GM18502 (cell line): Measurements from ENCODE around the gene SH3GL3.

ENCODE experiments used
- ATAC-seq: cut with Tn5 transposase; IDR thresholded peaks from one replicate; pipeline ENCODE4 v1.9.1; 2021; ENCODE audit warnings: mild to moderate bottlenecking; ENCODE audit not compliant: unreplicated experiment, poor library complexity

Gene SH3GL3

GRCh38 chr15:83458381-83458780, 11.2 kb downstream of the SH3GL3 start:
- no peak for ATAC-seq

DNA sequence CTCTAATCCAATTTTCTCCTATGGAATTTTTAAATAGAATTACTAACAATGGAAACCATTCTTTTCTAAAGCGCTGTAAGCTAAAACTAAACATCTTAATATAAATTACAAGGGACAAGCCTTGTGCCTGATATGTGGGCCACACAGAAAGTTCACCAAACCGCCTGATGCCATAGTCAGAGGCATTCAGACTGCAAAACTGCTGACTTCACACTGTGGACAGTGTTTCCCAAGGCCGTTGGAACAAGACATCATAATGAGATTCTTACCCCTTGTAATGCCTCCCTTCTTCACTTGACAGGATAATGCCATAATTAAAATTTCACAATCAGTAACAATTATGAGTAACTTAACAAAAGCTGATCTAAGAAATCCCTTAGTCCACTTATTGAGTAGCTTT, 14.9 kb downstream of the SH3GL3 start:
- ATAC-seq, result no peak

DNA sequence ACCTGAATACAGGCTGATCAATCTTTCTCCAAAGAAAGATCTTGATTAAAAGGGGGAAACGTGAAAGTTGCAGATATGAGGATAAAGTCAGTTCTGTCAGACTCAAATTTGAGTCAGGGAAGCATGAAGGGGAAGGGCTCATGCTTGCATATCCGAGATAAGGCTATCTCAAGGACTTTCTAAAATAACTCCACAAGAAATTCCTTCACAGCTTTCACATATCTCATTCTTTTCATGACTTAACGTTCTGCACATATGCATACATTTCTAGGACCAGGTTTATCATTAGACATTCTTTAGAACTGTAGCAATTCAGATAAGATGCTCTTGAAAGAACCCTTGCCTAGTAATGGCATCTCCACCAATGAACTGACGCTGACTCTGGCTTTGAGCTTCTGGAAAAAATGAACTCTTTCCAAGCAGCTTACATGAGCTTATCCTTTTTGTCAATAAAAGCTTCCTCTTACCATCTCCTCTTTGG, 15.9 kb downstream of the SH3GL3 start:
- no peak for ATAC-seq

DNA sequence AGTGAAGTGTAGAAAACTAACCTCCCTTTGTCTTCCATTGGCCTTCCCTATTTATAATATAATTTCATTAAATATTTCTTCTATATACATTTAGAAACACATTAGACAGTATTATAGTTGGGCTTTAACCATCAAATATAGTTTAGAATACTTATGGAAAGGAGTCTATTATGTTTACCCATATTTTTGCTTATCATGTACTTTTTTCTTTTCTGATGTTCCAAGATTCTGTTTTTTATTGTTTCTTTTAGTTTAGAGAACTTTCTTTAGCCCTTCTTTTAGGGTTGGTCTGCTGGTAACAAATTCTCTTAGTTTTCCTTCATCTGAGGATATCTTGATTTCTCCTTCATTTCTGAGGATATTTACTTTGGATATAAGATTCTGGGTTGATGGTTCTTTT, 23.7 kb downstream of the SH3GL3 start:
- ATAC-seq, result no peak

DNA sequence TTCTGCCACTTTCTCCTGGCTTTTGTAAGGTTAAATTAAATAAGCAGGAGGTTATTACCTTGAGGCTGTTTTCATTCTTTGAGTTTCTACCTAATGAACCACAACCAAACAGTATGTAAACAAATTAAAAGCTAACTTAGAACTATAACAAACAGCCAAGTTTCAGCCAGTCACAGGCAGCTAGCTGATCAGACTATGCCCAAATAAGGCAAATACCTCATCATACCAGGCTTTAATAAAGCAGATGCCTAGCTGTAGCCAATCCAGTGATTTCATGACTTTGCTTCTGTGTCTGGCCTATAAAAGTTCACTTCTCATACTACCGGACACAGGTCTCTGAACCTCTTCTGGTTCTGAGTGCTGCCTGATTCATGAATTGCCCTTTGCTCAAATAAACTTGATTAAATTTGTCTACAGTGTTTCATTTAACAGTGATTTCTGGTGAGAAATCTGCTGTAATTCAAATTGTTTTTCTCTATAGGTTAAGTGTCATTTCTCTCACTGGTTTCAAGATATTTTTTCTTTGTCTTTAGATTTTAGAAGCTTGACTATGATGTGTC, 24.2 kb downstream of the SH3GL3 start:
- no peak for ATAC-seq

- no peak for ATAC-seq
Observed at GRCh38 chr15:83472151-83472550, 25.0 kb downstream of the SH3GL3 start.

DNA sequence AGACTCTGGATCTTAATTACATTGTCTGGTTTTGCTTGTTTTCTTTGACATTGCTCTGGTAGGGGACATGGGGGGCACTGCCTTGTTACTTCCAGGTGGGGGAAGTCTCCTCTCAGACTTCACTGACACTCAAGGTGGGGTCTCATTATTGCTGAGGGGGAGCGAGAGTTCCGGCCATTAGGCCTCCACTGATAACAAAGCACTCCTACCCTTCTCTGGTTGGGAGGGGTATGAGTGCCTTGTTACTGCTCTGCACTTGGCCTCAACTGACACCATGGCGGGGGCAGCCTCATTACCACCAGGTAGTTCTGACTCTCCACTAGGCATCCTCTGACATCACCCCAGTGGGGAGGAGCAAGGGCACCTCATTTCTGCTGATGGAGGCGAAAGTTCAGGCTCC, 25.7 kb downstream of the SH3GL3 start:
- ATAC-seq, result no peak

DNA sequence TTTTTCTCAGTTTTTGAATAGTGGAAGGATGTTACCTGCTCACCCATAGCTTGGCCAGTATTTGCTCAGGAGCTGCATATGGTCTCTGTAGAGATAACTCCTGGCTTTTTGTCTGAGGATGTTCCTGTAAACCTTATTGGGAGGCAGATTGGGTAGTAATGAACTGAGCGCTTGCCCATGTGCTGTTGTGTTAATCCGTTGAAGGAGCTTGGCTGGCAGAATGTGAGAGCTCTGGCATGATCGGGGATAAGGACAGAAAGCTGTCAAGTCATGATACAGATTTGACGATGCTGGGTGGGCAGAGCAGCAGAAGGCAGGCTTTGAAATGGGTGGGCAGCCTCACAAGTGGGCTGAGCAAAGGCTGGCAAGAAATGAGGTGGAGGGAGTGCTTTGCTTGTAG, 27.4 kb downstream of the SH3GL3 start:
- no peak for ATAC-seq

GRCh38 chr15:83475551-83475950, 28.4 kb downstream of the SH3GL3 start:
- ATAC-seq, result no peak

- no peak for ATAC-seq
Observed at GRCh38 chr15:83476066-83476465, 28.9 kb downstream of the SH3GL3 start.

DNA sequence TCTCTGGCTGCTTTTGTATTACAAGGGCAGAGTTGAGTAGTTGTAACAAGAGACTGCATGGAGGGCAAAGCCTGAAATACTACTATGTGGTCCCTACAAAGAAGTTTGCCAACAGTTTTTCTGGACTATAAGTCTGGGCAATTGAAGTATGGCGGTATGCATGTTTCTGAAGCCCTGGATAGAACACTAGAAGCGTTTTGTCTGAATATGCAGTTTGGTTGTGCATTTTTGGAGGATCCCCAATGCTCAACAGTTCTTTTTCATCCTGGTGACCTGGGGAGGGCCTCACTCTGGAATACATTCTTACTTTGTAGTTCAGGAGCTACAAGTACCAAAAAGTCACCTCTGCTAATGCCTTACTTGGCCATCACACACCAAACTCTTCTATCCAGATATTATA, 29.6 kb downstream of the SH3GL3 start:
- no peak for ATAC-seq

DNA sequence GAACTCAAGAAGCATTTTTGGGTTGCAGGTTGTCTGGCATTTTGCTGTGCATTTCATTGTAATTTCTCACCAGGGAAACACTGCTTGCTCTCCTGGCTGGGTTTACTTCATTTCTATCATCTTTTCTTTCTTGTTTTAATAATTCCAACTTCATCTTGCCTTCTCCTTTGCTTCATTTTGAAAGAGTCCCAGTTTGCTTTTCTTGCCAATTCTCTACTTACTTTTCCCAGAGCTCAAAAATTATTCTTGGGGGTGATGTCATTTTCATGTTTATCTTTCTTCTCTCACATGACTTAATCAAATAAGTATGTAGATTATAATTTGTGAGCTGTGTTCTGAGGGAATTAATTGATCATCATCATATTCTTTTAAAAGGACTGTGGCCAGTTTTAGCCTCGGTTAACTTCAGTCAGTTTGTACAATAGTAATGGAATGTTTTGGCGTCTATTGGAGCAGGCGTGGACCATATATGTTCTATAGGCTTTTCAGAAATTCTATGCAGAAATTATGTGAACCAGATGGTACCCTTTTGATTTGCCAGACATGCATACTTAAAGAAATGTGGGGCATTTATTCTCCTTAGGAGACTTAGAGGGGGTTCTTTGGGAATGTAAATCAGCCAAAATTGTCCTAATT, 30.1 kb downstream of the SH3GL3 start:
- ATAC-seq, result no peak

DNA sequence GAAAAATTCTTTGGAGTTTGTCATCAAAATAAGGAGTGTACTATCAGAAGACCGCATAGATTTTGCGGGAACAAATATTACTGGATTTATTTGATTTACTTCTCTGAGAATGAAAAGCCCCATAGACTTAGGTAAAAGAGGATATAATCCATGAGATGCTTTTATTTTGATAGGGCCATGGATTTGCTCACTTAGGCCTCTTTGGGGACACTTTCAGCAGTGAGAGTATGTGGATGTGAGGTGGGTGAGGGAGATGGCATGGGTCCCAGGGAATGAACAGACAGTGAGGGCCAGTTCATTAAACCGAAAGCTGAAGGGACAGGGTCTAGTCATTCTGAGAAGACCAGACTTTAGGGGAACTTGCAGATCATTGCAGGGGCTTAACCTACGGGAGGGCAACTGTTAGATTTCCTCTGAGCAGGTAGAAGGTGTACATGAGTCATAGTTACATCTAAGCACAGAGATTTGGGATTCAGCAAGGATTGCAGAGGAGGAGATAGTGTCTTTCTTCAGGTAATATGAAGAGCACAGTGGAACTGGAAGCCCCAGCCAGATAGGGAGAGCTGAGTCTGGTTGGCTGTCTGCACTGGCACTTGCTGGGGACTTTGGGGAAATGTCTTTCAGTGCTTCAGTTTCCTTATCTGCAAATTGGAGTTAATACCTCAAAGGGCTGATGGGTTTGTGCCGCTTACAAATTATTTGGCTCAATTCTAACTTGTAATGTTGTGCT, 30.8 kb downstream of the SH3GL3 start:
- no peak for ATAC-seq

GRCh38 chr15:83483612-83484011, 36.5 kb downstream of the SH3GL3 start:
- no peak for ATAC-seq

GRCh38 chr15:83484636-83485035, 37.5 kb downstream of the SH3GL3 start:
- no peak for ATAC-seq

GRCh38 chr15:83486363-83486762, 39.2 kb downstream of the SH3GL3 start:
- no peak for ATAC-seq

GRCh38 chr15:83487519-83487918, 40.4 kb downstream of the SH3GL3 start:
- ATAC-seq, result no peak

DNA sequence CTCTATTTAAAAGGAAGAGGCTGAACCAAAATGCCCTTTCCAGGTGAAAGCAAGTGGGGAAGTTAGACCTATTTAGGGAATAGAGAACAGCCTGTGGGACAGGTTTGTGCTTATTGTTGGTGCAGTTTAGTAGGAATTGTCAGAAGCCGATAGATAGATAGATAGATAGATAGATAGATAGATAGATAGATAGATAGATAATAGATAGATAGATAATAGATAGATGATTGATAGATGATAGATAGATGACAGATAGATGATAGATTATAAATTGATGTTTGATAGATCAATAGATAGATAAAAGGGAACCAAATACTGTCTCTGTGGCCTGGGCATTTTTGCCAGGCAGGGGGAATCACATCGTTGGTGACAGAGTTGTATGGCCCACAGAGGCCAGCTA, 42.5 kb downstream of the SH3GL3 start:
- no peak for ATAC-seq

- no peak for ATAC-seq
Observed at GRCh38 chr15:83491486-83491885, 44.3 kb downstream of the SH3GL3 start.

DNA sequence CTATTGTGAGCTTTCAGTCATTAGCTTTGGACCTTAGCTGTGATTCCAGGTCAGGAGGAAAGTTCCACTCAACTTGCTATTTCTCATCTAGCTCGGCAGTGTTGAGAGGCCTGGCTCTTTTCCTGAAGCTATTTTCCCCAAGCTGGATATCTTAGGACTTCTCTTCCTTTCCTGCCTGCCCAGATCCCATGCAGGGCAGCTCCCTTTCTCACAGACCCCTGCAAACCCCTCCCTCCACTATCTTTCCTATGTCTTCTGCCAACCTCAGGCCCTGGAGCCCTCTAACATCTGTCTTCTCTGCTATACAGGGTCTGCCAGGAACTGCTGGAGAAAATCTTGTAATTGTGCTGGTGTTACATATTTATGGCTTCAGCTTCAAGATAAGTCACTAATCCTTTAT, 49.6 kb downstream of the SH3GL3 start:
- no peak for ATAC-seq

- ATAC-seq, result no peak
Observed at GRCh38 chr15:83498374-83498773, 51.2 kb downstream of the SH3GL3 start.

DNA sequence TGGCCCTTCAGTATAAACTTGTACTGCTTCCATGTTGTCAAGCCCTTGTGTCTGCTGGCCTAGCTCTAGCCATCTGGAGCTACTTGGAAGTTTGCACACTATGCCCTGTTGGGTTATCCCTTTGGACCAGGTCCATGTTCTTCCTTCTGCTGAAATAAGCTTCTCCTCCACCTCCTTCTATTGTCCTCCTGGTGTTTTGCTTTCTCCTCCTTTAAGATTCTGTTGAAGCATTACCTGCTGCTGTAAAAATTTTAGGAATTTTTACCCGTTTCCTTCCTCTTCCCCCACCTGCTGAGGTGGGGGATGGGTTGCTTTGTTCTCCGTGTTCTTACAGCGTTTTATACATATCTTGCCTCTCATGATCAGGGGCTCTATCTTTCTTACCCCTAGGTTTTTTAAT, 51.7 kb downstream of the SH3GL3 start:
- no peak for ATAC-seq
